Head of caudate nucleus (tissue), 42 donors: ENCODE results near the gene GPRC5D.

ENCODE experiments used
- DNase-seq, 42 donors: peaks; one replicate each; pipeline versions ENCODE4 v3.0.0 to v3.0.0-alpha.2; 2020 to 2021; ENCODE audit warnings: mixed read lengths in 7 of 42
- intact Hi-C: fragments of 100-400 bp; cut with DNase I; formaldehyde crosslinking; loops from one replicate; pipeline ENCODE4 v1.15.0; 2022

Gene GPRC5D

GRCh38 chr12:12898911-12899511 lies 53.0 kb downstream of the GPRC5D start:
- intact Hi-C loops, result no loop called here
- no peak for DNase-seq

GRCh38 chr12:12898136-12898717 lies 53.7 kb downstream of the GPRC5D start:
- intact Hi-C loops, result no loop called here
- no peak for DNase-seq

- intact Hi-C loops, result no loop called here
- peak in 17 of 42 donors; percentile 13 to 75 (median 39) for DNase-seq
Measured at GRCh38 chr12:12897302-12897701, 54.7 kb downstream of the GPRC5D start.

GRCh38 chr12:12896260-12896659 lies 55.7 kb downstream of the GPRC5D start:
- no peak for DNase-seq
- intact Hi-C loops, result no loop called here

- intact Hi-C loops, result no loop called here
- no peak for DNase-seq
Measured at GRCh38 chr12:12893438-12893837, 58.5 kb downstream of the GPRC5D start.

- intact Hi-C loops, result no loop called here
- no peak for DNase-seq
Measured at GRCh38 chr12:12892681-12893141, 59.3 kb downstream of the GPRC5D start.

GRCh38 chr12:12891881-12892355 lies 60.1 kb downstream of the GPRC5D start:
- intact Hi-C loops, result no loop called here
- no peak for DNase-seq

- DNase-seq, result peak in 40 of 42 donors; percentile 15 to 65 (median 37)
- intact Hi-C loops, result no loop called here
Measured at GRCh38 chr12:12891080-12891880, 60.7 kb downstream of the GPRC5D start, which contains the start of gene GPRC5A. Gene GPRC5A (plus strand): TSS chr12:12891562. CDS start chr12:12908250, 16,688 bp downstream.
